DMS153 treated with DMSO at 0.1 percent for 48 hours (cell line): ENCODE measurements around the gene FANCE.

Experiments
- DNase-seq: peaks from one replicate; lab custom pipeline; 2025; ENCODE audit not compliant: unreplicated experiment; lab: John Stamatoyannopoulos, UW

The FANCE gene

GRCh38 chr6:35483893-35484645 lies 31.9 kb downstream of the FANCE start:
- no peak for DNase-seq

GRCh38 chr6:35484921-35485392 lies 32.8 kb downstream of the FANCE start:
- no peak for DNase-seq

GRCh38 chr6:35485402-35485877 lies 33.3 kb downstream of the FANCE start:
- no peak for DNase-seq

GRCh38 chr6:35486005-35486925 lies 34.1 kb downstream of the FANCE start:
- peak; percentile 65 for DNase-seq

GRCh38 chr6:35487658-35488516 lies 35.7 kb downstream of the FANCE start:
- DNase-seq, result no peak

GRCh38 chr6:35488517-35488862 lies 36.4 kb downstream of the FANCE start:
- DNase-seq, result no peak

GRCh38 chr6:35489066-35489465 lies 36.9 kb downstream of the FANCE start:
- DNase-seq, result no peak

- DNase-seq, result no peak
These were observed 38.1 kb downstream of the FANCE start for GRCh38 chr6:35489995-35490791.

GRCh38 chr6:35490821-35491557 lies 38.9 kb downstream of the FANCE start:
- no peak for DNase-seq

- DNase-seq, result no peak
These were observed 39.6 kb downstream of the FANCE start for GRCh38 chr6:35491558-35492257.

- DNase-seq, result no peak
These were observed 40.3 kb downstream of the FANCE start for GRCh38 chr6:35492258-35492973.

GRCh38 chr6:35492974-35493284 lies 40.8 kb downstream of the FANCE start:
- DNase-seq, result no peak

- DNase-seq, result no peak
These were observed 41.3 kb downstream of the FANCE start for GRCh38 chr6:35493307-35493983.

GRCh38 chr6:35494161-35494563 lies 42.0 kb downstream of the FANCE start:
- peak; percentile 33 for DNase-seq

- no peak for DNase-seq
These were observed 43.3 kb downstream of the FANCE start for GRCh38 chr6:35495258-35496035.

GRCh38 chr6:35496036-35496840 lies 44.1 kb downstream of the FANCE start:
- no peak for DNase-seq
